ENCODE results near the gene HOXB1. TPM values are rescaled to one million over a fixed set of nuclear protein-coding genes. Genes with fewer than 3 reads are reported as not detected.

Gene HOXB1
- total RNA-seq, 1 experiment from 2014 or later: not detected

DNA sequence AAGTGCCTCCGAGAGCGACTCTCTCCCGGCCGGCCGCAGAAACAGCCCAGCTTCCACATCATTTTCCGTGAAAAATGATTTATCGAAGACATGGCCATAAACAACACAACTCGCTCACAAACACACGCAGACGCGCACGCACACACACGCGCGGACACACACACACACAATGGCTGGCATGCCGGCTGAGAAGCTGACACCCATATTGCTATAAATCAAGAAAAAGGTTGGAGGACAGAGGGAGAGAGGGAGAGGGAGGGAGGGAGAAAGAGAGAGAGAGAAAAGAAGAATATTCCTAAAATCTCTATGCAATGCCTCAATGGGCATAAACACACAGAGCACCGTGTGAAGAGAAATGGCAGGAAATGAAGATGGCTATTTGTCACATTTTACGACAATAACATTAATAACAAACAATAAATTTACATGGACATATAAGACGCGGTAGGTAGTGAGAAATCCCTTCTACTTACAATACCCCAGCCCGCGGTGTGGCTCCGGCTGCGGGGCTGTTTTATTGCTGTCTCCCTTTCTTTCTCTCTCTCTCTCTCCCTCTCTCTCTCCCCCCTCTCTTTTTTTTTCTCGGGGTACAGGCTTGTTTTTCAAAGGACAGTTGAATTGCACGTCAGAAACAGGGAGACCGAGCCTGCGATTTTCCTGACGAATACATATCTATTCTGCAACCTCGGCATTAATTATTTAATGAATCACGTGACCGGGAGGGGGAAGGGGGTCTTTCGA, 37.9 kb upstream of the HOXB1 start:
- H2AFZ ChIP-seq: no peak overlapping the region
- POLR2A ChIA-PET (ENCODE audit: unreplicated experiment): interaction anchor here (0.6 kb wide), 1 partner anchor 207 kb away, joined by 3 read pairs; no protein-coding TSS in a partner anchor
- no peak for TF ChIP-seq EZH2 (IDR thresholded peaks at IDR 0.05; ENCODE audit: low read depth)
- TF ChIP-seq, protein P1, sequence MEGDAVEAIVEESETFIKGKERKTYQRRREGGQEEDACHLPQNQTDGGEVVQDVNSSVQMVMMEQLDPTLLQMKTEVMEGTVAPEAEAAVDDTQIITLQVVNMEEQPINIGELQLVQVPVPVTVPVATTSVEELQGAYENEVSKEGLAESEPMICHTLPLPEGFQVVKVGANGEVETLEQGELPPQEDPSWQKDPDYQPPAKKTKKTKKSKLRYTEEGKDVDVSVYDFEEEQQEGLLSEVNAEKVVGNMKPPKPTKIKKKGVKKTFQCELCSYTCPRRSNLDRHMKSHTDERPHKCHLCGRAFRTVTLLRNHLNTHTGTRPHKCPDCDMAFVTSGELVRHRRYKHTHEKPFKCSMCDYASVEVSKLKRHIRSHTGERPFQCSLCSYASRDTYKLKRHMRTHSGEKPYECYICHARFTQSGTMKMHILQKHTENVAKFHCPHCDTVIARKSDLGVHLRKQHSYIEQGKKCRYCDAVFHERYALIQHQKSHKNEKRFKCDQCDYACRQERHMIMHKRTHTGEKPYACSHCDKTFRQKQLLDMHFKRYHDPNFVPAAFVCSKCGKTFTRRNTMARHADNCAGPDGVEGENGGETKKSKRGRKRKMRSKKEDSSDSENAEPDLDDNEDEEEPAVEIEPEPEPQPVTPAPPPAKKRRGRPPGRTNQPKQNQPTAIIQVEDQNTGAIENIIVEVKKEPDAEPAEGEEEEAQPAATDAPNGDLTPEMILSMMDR (conservative IDR thresholded peaks at IDR 0.05): no peak
- CTCF ChIA-PET: no interaction called here
- no peaks in the 10 kb centered on the region for H3K9me2 ChIP-seq (ENCODE audit: insufficient read depth)
- no peaks in the 10 kb centered on the region for H3F3A ChIP-seq (ENCODE audit: insufficient read depth, low read depth)
- no peak overlapping the region for H3K4me2 ChIP-seq
- no peaks in the 10 kb centered on the region for H3K79me2 ChIP-seq (ENCODE audit: low read depth)
- H3K4me3 ChIP-seq: no peak overlapping the region
- no peaks in the 10 kb centered on the region for H3K9me3 ChIP-seq (ENCODE audit: insufficient read depth, low read depth)
- H3K27ac ChIP-seq: no peak overlapping the region
- no peaks in the 10 kb centered on the region for H4K20me1 ChIP-seq (ENCODE audit: insufficient read depth)
- BruUV-seq (replicated peaks): no TSS peak
- no peak for DNase-seq
- intact Hi-C loops (cut with micrococcal nuclease; ENCODE audit: unreplicated experiment): no loop called here
- no peaks in the 10 kb centered on the region for H3K36me3 ChIP-seq (ENCODE audit: low read depth)
- no peaks in the 10 kb centered on the region for H3K27me3 ChIP-seq (ENCODE audit: insufficient read depth, low read depth)
- H3K4me1 ChIP-seq (replicated peaks; ENCODE audit: insufficient read depth): 0 out of 2 replicates have a peak, but pooled peaks cover 6% of the 10 kb centered on the region

DNA sequence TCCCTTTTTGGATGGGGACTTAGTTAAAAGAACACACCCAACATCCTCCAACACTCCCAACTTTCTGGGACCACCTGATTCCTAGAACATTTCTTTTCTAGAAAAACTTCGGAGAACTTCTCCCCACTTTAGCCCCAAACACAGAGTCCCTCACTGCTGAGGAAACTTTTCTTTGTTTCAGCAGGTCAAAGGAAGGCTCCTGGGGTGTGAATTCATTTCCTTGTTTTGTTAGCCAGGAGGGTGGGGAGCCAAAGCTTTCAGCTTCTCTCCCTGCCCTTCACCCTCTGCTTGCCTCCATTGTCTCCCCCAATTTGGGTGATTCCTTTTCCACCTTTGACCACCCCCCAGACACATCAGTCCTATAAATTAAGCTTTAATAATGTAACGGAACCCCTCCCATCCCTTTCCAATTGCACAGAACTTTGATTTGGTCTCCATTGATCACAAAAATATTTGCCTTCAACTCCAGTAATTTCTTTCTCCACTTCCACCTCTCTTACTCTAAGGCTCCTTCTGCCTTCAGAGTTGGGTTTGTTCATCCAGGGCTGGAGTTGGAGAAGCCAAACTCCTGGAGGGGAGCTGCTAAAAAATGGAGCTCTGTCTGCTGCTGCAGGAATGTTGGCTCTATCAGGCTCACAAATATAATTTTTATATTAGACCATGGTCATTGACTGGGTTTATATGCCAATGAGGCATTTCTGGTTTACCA, 37.0 kb upstream of the HOXB1 start:
- no peaks in the 10 kb centered on the region for H3F3A ChIP-seq (ENCODE audit: insufficient read depth, low read depth)
- H3K4me3 ChIP-seq: no peak overlapping the region
- no peaks in the 10 kb centered on the region for H3K36me3 ChIP-seq (ENCODE audit: low read depth)
- 0 out of 2 replicates have a peak, but pooled peaks cover 6% of the 10 kb centered on the region for H3K4me1 ChIP-seq (replicated peaks; ENCODE audit: insufficient read depth)
- no peaks in the 10 kb centered on the region for H4K20me1 ChIP-seq (ENCODE audit: insufficient read depth)
- TF ChIP-seq, protein P1 (conservative IDR thresholded peaks at IDR 0.05): no peak
- TF ChIP-seq EZH2 (IDR thresholded peaks at IDR 0.05; ENCODE audit: low read depth): no peak
- H3K27me3 ChIP-seq (ENCODE audit: insufficient read depth, low read depth): no peaks in the 10 kb centered on the region
- no TSS peak for BruUV-seq (replicated peaks)
- ChIA-PET CTCF (no interaction called here), POLR2A (ENCODE audit: unreplicated experiment) (interaction anchor here (0.6 to 0.7 kb wide), 2 partner anchors 84 to 206 kb away, joined by 3 to 6 read pairs; no protein-coding TSS in a partner anchor)
- H3K9me3 ChIP-seq (ENCODE audit: insufficient read depth, low read depth): no peaks in the 10 kb centered on the region
- H3K9me2 ChIP-seq (ENCODE audit: insufficient read depth): no peaks in the 10 kb centered on the region
- intact Hi-C loops (cut with micrococcal nuclease; ENCODE audit: unreplicated experiment): no loop called here
- H3K27ac ChIP-seq: no peak overlapping the region
- no peak for DNase-seq
- no peaks in the 10 kb centered on the region for H3K79me2 ChIP-seq (ENCODE audit: low read depth)
- H2AFZ ChIP-seq: no peak overlapping the region
- H3K4me2 ChIP-seq: no peak overlapping the region

DNA sequence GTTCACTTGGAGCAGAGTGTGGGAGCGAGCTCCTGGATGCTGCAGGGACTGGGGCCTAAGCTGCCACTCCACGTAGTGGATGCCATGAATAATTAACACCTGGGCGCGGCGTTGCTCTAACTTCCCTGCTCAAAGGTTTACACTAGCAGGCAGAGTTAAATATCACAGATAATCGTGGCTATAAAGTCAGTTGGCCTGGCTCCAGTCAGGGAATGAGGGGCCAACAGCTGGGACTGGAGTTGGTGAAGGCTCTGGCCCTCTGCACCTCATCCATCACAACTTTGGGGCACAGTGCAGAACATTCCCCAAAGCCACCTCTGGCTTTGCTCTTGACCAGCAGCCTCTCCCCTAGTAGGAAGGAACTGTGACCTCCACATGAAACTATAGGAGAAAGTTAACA, 36.4 kb upstream of the HOXB1 start:
- Histone ChIP-seq H3K27me3 (ENCODE audit: insufficient read depth, low read depth) (no peaks in the 10 kb centered on the region), H3K4me2 (no peak overlapping the region), H3F3A (ENCODE audit: insufficient read depth, low read depth) (no peaks in the 10 kb centered on the region), H3K79me2 (ENCODE audit: low read depth) (no peaks in the 10 kb centered on the region), H3K4me3 (no peak overlapping the region), H3K27ac (no peak overlapping the region), H3K9me2 (ENCODE audit: insufficient read depth) (no peaks in the 10 kb centered on the region), H3K9me3 (ENCODE audit: insufficient read depth, low read depth) (no peaks in the 10 kb centered on the region), H4K20me1 (ENCODE audit: insufficient read depth) (no peaks in the 10 kb centered on the region), H3K36me3 (ENCODE audit: low read depth) (no peaks in the 10 kb centered on the region), H3K4me1 (replicated peaks; ENCODE audit: insufficient read depth) (0 out of 2 replicates have a peak, but pooled peaks cover 6% of the 10 kb centered on the region), H2AFZ (no peak overlapping the region)
- no peak for DNase-seq
- CTCF ChIA-PET: no interaction called here
- TF ChIP-seq, protein P1 (conservative IDR thresholded peaks at IDR 0.05): no peak
- TF ChIP-seq EZH2 (IDR thresholded peaks at IDR 0.05; ENCODE audit: low read depth): no peak
- POLR2A ChIA-PET (ENCODE audit: unreplicated experiment): interaction anchor here (0.7 kb wide), 1 partner anchor 84 kb away, joined by 6 read pairs; no protein-coding TSS in a partner anchor
- no TSS peak for BruUV-seq (replicated peaks)
- intact Hi-C loops (cut with micrococcal nuclease; ENCODE audit: unreplicated experiment): no loop called here

Data from PC-9 (cell line).